HFFc6 (cell line): Measurements from ENCODE around the gene IL17RE. TPM values are rescaled to one million over a fixed set of nuclear protein-coding genes. Genes with fewer than 3 reads are reported as not detected.
"Not testable (repeated sequence)": the region's sequence is repeated elsewhere in the genome, so short reads cannot be mapped to it uniquely, and the experiment has no call there.

ENCODE experiments used
- DNase-seq: peaks from one replicate; pipeline ENCODE4 v3.0.0-alpha.2; 2018
- H3K27ac Mint-ChIP-seq: 2 replicates; pipeline ENCODE4 v1.8.0; 2020; ENCODE audit warnings: mild to moderate bottlenecking, mixed read lengths
- H3K27me3 Mint-ChIP-seq: 2 replicates; pipeline ENCODE4 v1.8.0; 2021; ENCODE audit warnings: mild to moderate bottlenecking, moderate library complexity, mixed read lengths; ENCODE audit not compliant: insufficient read depth
- H3K36me3 Mint-ChIP-seq: 2 replicates; pipeline ENCODE4 v1.8.0; 2021; ENCODE audit warnings: low read depth, mixed read lengths
- H3K4me1 Mint-ChIP-seq: 2 replicates; pipeline ENCODE4 v1.8.0; 2020; ENCODE audit warnings: low read depth, mixed read lengths
- H3K4me3 Mint-ChIP-seq: 2 replicates; pipeline ENCODE4 v1.8.0; 2020; ENCODE audit warnings: mild to moderate bottlenecking, moderate library complexity, mixed read lengths
- H3K9me3 Mint-ChIP-seq: 2 replicates; pipeline ENCODE4 v1.8.0; 2020; ENCODE audit warnings: mild to moderate bottlenecking, mixed read lengths
- CTCF ChIP-seq: fragments of 200-600 bp; sonication (generic); IDR thresholded peaks from 2 replicates; pipeline ENCODE4 v1.5.0; 2021; ENCODE audit warnings: antibody characterized with exemption, mild to moderate bottlenecking
- long read RNA-seq: library from polyadenylated mRNA; unstranded; transcript quantifications from one replicate; pipeline ENCODE4 v2.0.0, GENCODE V29; 2019
- total RNA-seq, 6 experiments: library from RNA; stranded (reverse); fragmentation: NEBNext Ultra II Directional; extraction: Animal tissue kit (Norgen Biotek cat#: 25700); gene quantifications; 2 replicates in 1 of 6; 3 replicates in 5 of 6; pipeline ENCODE4 v1.2.3, GENCODE V29; 2021

IL17RE gene
- total RNA-seq: under 1 TPM; 0.51 to 0.80 (median 0.65) TPM
- long read RNA-seq: 0 reads

GRCh38 chr3:9902372-9903237 lies at the start of gene IL17RE:
Gene IL17RE (plus strand): TSS chr3:9902848. CDS start chr3:9902933, 85 bp downstream.
- peak within 1 kb of the TSS; percentile 56 for H3K4me3 Mint-ChIP-seq
- TF ChIP-seq CTCF: no peak
- H3K36me3 Mint-ChIP-seq: no peaks in the 10 kb centered on the region
- DNase-seq: no peak
- H3K4me1 Mint-ChIP-seq: peaks cover 42% of the 10 kb centered on the region
- peak within 1 kb of the TSS; percentile 75 for H3K27ac Mint-ChIP-seq
- H3K9me3 Mint-ChIP-seq: no peaks in the 10 kb centered on the region
- H3K27me3 Mint-ChIP-seq: no peaks in the 10 kb centered on the region; the same call in 1 of the 2 replicates

- not testable (repeated sequence) for H3K36me3 Mint-ChIP-seq, H3K4me3 Mint-ChIP-seq, H3K27ac Mint-ChIP-seq, H3K27me3 Mint-ChIP-seq, H3K9me3 Mint-ChIP-seq, H3K4me1 Mint-ChIP-seq, DNase-seq
Measured at GRCh38 chr3:9854291-9854940, 48.2 kb upstream of the IL17RE start.

- DNase-seq: no peak
- no peaks in the 10 kb centered on the region for H3K36me3 Mint-ChIP-seq
Measured at GRCh38 chr3:9855594-9855993, 47.1 kb upstream of the IL17RE start.

GRCh38 chr3:9859530-9860025 lies 43.1 kb upstream of the IL17RE start:
- no peak overlapping the region for H3K4me3 Mint-ChIP-seq
- no peak overlapping the region for H3K27ac Mint-ChIP-seq
- no peak for TF ChIP-seq CTCF

More at GRCh38 chr3:9855594-9855993, 47.1 kb upstream of the IL17RE start:
- TF ChIP-seq CTCF: no peak
- Mint-ChIP-seq H3K4me3 (no peak overlapping the region), H3K9me3 (no peaks in the 10 kb centered on the region), H3K27ac (no peak overlapping the region), H3K27me3 (peaks cover 4% of the 10 kb centered on the region), H3K4me1 (no peaks in the 10 kb centered on the region)

GRCh38 chr3:9861201-9861600 lies 41.4 kb upstream of the IL17RE start:
- TF ChIP-seq CTCF: no peak
- Mint-ChIP-seq H3K4me1 (peaks cover 6% of the 10 kb centered on the region), H3K27me3 (peaks cover 3% of the 10 kb centered on the region; the same call in 1 of the 2 replicates), H3K27ac (no peak overlapping the region), H3K36me3 (no peaks in the 10 kb centered on the region), H3K4me3 (no peak overlapping the region), H3K9me3 (no peaks in the 10 kb centered on the region)
- DNase-seq: no peak

More at GRCh38 chr3:9859530-9860025, 43.1 kb upstream of the IL17RE start:
- H3K27me3 Mint-ChIP-seq: peaks cover 3% of the 10 kb centered on the region; the same call in 1 of the 2 replicates
- H3K9me3 Mint-ChIP-seq: no peaks in the 10 kb centered on the region
- H3K4me1 Mint-ChIP-seq: peaks cover 5% of the 10 kb centered on the region
- no peak for DNase-seq
- H3K36me3 Mint-ChIP-seq: no peaks in the 10 kb centered on the region
